Liver (tissue), 3 donors: ENCODE measurements around the gene CNTN2.

ENCODE experiments used
- ATF3 ChIP-seq: IDR thresholded peaks from 2 replicates; pipeline ENCODE4 v1.6.1; 2016; ENCODE audit warnings: antibody characterized with exemption
- CTCF ChIP-seq: fragments of 150-350 bp; IDR thresholded peaks from 2 replicates; pipeline ENCODE4 v1.5.1; 2017; ENCODE audit warnings: improper control_type of control experiment, low read depth, low read length; ENCODE audit not compliant: missing input control
- SP1 ChIP-seq: IDR thresholded peaks from 2 replicates; pipeline ENCODE4 v1.6.1; 2018; ENCODE audit warnings: antibody characterized with exemption, mild to moderate bottlenecking
- donor health status: healthy.
- donor health status: healthy.

GRCh38 chr1:205062319-205062718 lies 19.3 kb downstream of the CNTN2 start:
- TF ChIP-seq CTCF (no peak), ATF3 (no peak), SP1 (no peak)
